PC-9 (cell line): ENCODE results near the gene TMEM263. TPM values are rescaled to one million over a fixed set of nuclear protein-coding genes. Genes with fewer than 3 reads are reported as not detected.
A peak's percentile ranks its signal among the peaks of the same experiment; 100 is the strongest.

Experiments used
- BruUV-seq: library from RNA; stranded (reverse); fragments of 400-500 nt; replicated peaks from 2 replicates; lab custom pipeline; 2021; lab: Mats Ljungman, UMichigan
- CTCF ChIA-PET: fragments of 300-600 bp; sonication (Branson Sonifier 250); formaldehyde crosslinking; loops from one replicate; lab custom pipeline; 2022; ENCODE audit warnings: antibody characterized with exemption; lab: Charles Lee
- POLR2A ChIA-PET: fragments of 300-600 bp; sonication (Branson Sonifier 250); formaldehyde crosslinking; loops from one replicate; lab custom pipeline; 2022; ENCODE audit warnings: antibody characterized with exemption; ENCODE audit not compliant: unreplicated experiment; lab: Charles Lee
- DNase-seq, 2 experiments: peaks; one replicate each; pipeline versions ENCODE4 v3.0.0 to v3.0.0-alpha.2; 2015 to 2022; ENCODE audit warnings: mixed read lengths in 1 of 2
- H2AFZ ChIP-seq: fragments of 200-600 bp; sonication (generic); 2 replicates; pipeline ENCODE4 v1.8.1; 2017; ENCODE audit warnings: antibody characterized with exemption
- H3F3A ChIP-seq: fragments of 200-600 bp; sonication (generic); 2 replicates; pipeline ENCODE4 v1.8.1; 2017; ENCODE audit warnings: antibody characterized with exemption, mild to moderate bottlenecking, low read depth; ENCODE audit not compliant: insufficient read depth
- H3K27ac ChIP-seq: fragments of 200-600 bp; sonication (generic); 2 replicates; pipeline ENCODE4 v1.6.1; 2016; ENCODE audit warnings: mixed run types
- H3K27me3 ChIP-seq: fragments of 200-600 bp; sonication (generic); 2 replicates; pipeline ENCODE4 v1.6.1; 2016; ENCODE audit warnings: low read depth, mixed run types; ENCODE audit not compliant: insufficient read depth
- H3K36me3 ChIP-seq: fragments of 200-600 bp; sonication (generic); 2 replicates; pipeline ENCODE4 v1.6.1; 2016; ENCODE audit warnings: low read depth, mixed run types
- H3K4me1 ChIP-seq: fragments of 200-600 bp; sonication (generic); replicated peaks from 2 replicates; pipeline ENCODE4 v1.6.1; 2016; ENCODE audit warnings: mixed run types; ENCODE audit not compliant: insufficient read depth
- H3K4me2 ChIP-seq: fragments of 200-600 bp; sonication (generic); 2 replicates; pipeline ENCODE4 v1.6.1; 2017; ENCODE audit warnings: mixed run types
- H3K4me3 ChIP-seq: fragments of 200-600 bp; sonication (generic); 2 replicates; pipeline ENCODE4 v1.6.1; 2016; ENCODE audit warnings: mixed run types
- H3K79me2 ChIP-seq: fragments of 200-600 bp; sonication (generic); 2 replicates; pipeline ENCODE4 v1.6.1; 2017; ENCODE audit warnings: low read depth, mixed run types
- H3K9me2 ChIP-seq: fragments of 200-600 bp; sonication (generic); 2 replicates; pipeline ENCODE4 v1.8.1; 2017; ENCODE audit warnings: mild to moderate bottlenecking; ENCODE audit not compliant: insufficient read depth
- H3K9me3 ChIP-seq: fragments of 200-600 bp; sonication (generic); 2 replicates; pipeline ENCODE4 v1.8.1; 2016; ENCODE audit warnings: low read depth; ENCODE audit not compliant: insufficient read depth
- H4K20me1 ChIP-seq: fragments of 200-600 bp; sonication (generic); 2 replicates; pipeline ENCODE4 v1.8.1; 2017; ENCODE audit not compliant: insufficient read depth
- EZH2 ChIP-seq: fragments of 200-600 bp; sonication (generic); IDR thresholded peaks from 2 replicates; pipeline ENCODE4 v1.8.0; 2017; ENCODE audit warnings: antibody characterized with exemption, low read depth
- intact Hi-C: fragments of 100-400 bp; cut with micrococcal nuclease; formaldehyde crosslinking; loops from one replicate; pipeline ENCODE4 v1.10.0; 2022; ENCODE audit not compliant: unreplicated experiment
- total RNA-seq: library from RNA; stranded (reverse); gene quantifications from 2 replicates; pipeline ENCODE4 v1.2.3, GENCODE V29; 2021
- TF ChIP-seq, protein P1 (sequence below): fragments of 200-600 bp; sonication (generic); conservative IDR thresholded peaks from 2 replicates; pipeline ENCODE4 v1.6.1; 2017; ENCODE audit warnings: mixed run types, antibody characterized with exemption, mild to moderate bottlenecking, moderate library complexity

Gene TMEM263
- total RNA-seq, 1 experiment from 2014 or later, result 33.2 TPM

DNA sequence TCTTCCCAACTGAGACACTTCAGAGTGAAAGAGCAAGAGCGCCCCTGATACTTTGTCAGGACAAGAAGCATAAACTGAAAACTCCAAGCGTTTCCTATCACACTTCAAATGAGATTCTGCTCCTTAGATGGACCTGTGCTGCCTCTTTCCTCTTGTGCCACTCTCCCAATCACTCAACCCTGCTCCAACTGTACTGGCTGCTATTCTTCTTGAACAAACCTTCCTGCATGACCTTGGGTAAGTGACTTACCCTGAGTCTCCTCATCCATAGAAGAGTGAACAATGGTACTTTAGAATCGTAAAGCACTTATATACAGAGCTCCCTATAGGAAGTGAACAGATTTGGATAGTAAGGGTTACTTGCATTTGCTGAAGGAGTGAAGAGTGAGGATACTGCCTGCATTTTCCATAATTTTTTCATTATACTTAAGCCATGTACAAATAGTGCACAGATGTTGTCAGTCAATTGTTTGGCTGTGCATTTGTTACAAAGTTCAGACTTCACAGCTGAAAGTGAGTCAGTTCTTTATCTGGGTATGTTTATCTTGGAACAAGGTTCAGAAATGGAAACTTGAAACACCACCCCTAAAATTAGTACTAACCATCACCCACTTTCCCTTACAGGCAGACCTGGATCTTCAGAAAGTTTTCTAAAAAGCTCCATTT, 20.4 kb downstream of the TMEM263 start:
- peaks cover 14% of the 10 kb centered on the region for H3F3A ChIP-seq
- H4K20me1 ChIP-seq, result 0 out of 2 replicates have a peak, but pooled peaks cover 5% of the 10 kb centered on the region
- POLR2A ChIA-PET, result interaction anchor here (0.6 kb wide), 1 partner anchor 116 kb away, joined by 3 read pairs; no protein-coding TSS in a partner anchor
- TF ChIP-seq, protein P1, sequence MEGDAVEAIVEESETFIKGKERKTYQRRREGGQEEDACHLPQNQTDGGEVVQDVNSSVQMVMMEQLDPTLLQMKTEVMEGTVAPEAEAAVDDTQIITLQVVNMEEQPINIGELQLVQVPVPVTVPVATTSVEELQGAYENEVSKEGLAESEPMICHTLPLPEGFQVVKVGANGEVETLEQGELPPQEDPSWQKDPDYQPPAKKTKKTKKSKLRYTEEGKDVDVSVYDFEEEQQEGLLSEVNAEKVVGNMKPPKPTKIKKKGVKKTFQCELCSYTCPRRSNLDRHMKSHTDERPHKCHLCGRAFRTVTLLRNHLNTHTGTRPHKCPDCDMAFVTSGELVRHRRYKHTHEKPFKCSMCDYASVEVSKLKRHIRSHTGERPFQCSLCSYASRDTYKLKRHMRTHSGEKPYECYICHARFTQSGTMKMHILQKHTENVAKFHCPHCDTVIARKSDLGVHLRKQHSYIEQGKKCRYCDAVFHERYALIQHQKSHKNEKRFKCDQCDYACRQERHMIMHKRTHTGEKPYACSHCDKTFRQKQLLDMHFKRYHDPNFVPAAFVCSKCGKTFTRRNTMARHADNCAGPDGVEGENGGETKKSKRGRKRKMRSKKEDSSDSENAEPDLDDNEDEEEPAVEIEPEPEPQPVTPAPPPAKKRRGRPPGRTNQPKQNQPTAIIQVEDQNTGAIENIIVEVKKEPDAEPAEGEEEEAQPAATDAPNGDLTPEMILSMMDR, result no peak
- peaks cover 13% of the 10 kb centered on the region for H3K4me1 ChIP-seq
- H3K79me2 ChIP-seq, result no peaks in the 10 kb centered on the region
- H2AFZ ChIP-seq, result no peak overlapping the region
- no peak overlapping the region for H3K4me3 ChIP-seq
- H3K36me3 ChIP-seq, result peaks cover 8% of the 10 kb centered on the region; the same call in 1 of the 2 replicates
- peak overlapping the region; percentile 27 for H3K4me2 ChIP-seq
- no peaks in the 10 kb centered on the region for H3K27me3 ChIP-seq
- CTCF ChIA-PET, result interaction anchor here (0.7 kb wide), 1 partner anchor 671 kb away, joined by 8 read pairs; no protein-coding TSS in a partner anchor
- H3K9me2 ChIP-seq, result no peaks in the 10 kb centered on the region
- peak in 1 of 2 experiments; percentile 44 for DNase-seq
- no peaks in the 10 kb centered on the region for H3K9me3 ChIP-seq
- BruUV-seq, result no TSS peak
- intact Hi-C loops, result no loop called here
- H3K27ac ChIP-seq, result no peak overlapping the region

DNA sequence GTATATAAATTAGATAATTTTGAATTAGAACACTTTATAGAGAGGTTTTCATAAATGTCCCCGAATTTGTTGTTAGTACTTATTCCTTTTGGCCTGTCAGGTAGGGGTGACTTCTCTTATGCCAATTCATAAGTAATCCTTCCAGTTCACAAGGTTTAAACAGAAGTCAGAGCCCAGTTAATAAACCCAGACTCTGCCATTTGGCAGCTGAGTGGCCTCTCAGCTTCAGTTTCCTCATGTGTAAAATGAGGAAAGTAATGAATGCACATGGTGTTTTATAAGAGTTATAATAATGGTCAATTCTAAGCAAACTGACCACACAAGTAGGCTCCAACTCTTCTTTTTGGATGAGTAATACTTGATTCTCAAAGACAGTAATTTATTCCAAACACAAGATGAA, 21.0 kb downstream of the TMEM263 start:
- peaks cover 13% of the 10 kb centered on the region for H3K4me1 ChIP-seq
- no TSS peak for BruUV-seq
- ChIA-PET POLR2A (interaction anchor here (0.6 kb wide), 1 partner anchor 115 kb away, joined by 3 read pairs; no protein-coding TSS in a partner anchor), CTCF (interaction anchor here (0.7 kb wide), 1 partner anchor 672 kb away, joined by 8 read pairs; no protein-coding TSS in a partner anchor)
- no peak overlapping the region for H3K4me3 ChIP-seq
- H3F3A ChIP-seq, result peaks cover 14% of the 10 kb centered on the region
- H3K27me3 ChIP-seq, result no peaks in the 10 kb centered on the region
- H3K4me2 ChIP-seq, result no peak overlapping the region
- intact Hi-C loops, result no loop called here
- H3K27ac ChIP-seq, result no peak overlapping the region
- no peaks in the 10 kb centered on the region for H3K9me2 ChIP-seq
- no peak for TF ChIP-seq EZH2
- TF ChIP-seq, protein P1, result no peak
- H2AFZ ChIP-seq, result no peak overlapping the region
- H3K9me3 ChIP-seq, result no peaks in the 10 kb centered on the region
- H3K79me2 ChIP-seq, result no peaks in the 10 kb centered on the region
- H4K20me1 ChIP-seq, result 0 out of 2 replicates have a peak, but pooled peaks cover 5% of the 10 kb centered on the region
- DNase-seq, result no peak
- peaks cover 8% of the 10 kb centered on the region; the same call in 1 of the 2 replicates for H3K36me3 ChIP-seq

DNA sequence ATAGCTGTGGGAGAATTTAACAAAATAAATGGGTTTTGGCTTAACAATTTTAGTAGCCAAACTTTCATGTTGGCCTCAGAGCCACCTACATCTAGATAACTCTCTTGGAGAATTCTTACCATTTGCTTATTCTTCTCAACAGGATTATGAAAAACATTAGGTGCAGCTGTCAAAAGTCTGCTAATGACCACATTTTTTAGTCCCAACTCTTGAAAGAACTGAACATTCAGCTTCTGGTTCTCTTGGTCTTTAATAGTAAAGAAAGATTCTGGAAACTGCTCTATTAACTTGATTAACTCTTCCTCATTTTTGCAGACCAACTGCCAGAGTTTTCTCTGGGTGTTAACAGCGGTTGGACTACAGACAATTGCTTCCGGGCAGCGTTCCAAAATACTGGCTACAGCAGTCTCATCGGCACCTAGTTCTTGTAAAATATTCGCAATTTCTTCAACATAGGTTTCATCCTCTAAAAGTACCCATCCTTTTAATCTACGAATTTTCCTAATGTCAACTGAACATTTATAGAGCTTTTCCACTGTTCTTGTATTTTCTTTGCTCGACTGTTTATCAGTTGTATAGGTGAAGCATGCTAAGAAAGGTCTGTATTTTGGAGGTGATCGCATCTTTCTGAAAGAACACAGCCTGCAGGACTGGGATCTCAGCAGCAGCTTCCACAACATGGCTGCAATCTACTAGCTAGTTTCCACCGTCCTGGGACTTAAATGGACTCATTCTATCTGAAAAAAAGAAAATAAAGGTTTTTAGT, 22.5 kb downstream of the TMEM263 start:
- no peaks in the 10 kb centered on the region for H3K9me3 ChIP-seq
- no peak overlapping the region for H3K27ac ChIP-seq
- BruUV-seq, result no TSS peak
- no peaks in the 10 kb centered on the region for H3K79me2 ChIP-seq
- intact Hi-C loops, result no loop called here
- no peak for TF ChIP-seq EZH2
- no peak overlapping the region for H3K4me2 ChIP-seq
- H2AFZ ChIP-seq, result no peak overlapping the region
- POLR2A ChIA-PET, result interaction anchor here (0.6 kb wide), 1 partner anchor 20 kb away, joined by 3 read pairs; no protein-coding TSS in a partner anchor
- no peak overlapping the region for H3K4me3 ChIP-seq
- H3K27me3 ChIP-seq, result no peaks in the 10 kb centered on the region
- peaks cover 13% of the 10 kb centered on the region for H3K4me1 ChIP-seq
- no peaks in the 10 kb centered on the region for H3K36me3 ChIP-seq
- H3F3A ChIP-seq, result peaks cover 14% of the 10 kb centered on the region
- CTCF ChIA-PET, result no interaction called here
- no peaks in the 10 kb centered on the region for H3K9me2 ChIP-seq
- 0 out of 2 replicates have a peak, but pooled peaks cover 5% of the 10 kb centered on the region for H4K20me1 ChIP-seq
- DNase-seq, result no peak
